ENCODE data around the gene RHEB.
A peak's percentile ranks its signal among the peaks of the same experiment; 100 is the strongest.

The RHEB gene

DNA sequence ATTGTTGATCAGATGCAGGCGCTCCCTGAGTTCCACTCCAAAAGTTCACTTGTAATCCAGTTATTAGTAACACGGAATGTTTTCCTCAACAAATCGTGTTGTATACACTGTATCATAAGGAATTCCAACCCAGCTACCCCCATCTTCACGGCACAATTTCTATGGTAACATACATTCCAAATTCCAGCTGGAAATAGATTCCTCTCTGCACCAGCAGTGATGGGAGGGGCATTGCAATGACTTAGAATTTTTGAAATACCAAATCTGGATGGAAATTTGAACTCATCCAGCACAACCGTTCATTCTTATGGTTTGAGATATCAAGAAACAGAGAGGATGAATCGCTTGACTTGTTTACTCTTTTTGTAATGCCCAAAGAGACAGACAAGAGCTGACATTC lies 38.9 kb upstream of the RHEB start:
- peak; percentile 86 for ATAC-seq
- TF ChIP-seq ZC3H10 (CRISPR knock-in tag; IDR thresholded peaks at IDR 0.05) (no peak), RARB (CRISPR knock-in tag; IDR thresholded peaks at IDR 0.05) (no peak), ISL1 (CRISPR knock-in tag; IDR thresholded peaks at IDR 0.05) (no peak), TOX (CRISPR knock-in tag; IDR thresholded peaks at IDR 0.05; ENCODE audit: borderline replicate concordance) (no peak), ESRRG (CRISPR knock-in tag; IDR thresholded peaks at IDR 0.05) (no peak)
- TF ChIP-seq, protein P1, sequence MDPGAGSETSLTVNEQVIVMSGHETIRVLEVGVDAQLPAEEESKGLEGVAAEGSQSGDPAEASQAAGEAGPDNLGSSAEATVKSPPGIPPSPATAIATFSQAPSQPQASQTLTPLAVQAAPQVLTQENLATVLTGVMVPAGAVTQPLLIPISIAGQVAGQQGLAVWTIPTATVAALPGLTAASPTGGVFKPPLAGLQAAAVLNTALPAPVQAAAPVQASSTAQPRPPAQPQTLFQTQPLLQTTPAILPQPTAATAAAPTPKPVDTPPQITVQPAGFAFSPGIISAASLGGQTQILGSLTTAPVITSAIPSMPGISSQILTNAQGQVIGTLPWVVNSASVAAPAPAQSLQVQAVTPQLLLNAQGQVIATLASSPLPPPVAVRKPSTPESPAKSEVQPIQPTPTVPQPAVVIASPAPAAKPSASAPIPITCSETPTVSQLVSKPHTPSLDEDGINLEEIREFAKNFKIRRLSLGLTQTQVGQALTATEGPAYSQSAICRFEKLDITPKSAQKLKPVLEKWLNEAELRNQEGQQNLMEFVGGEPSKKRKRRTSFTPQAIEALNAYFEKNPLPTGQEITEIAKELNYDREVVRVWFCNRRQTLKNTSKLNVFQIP (CRISPR knock-in tag; IDR thresholded peaks at IDR 0.05; ENCODE audit: borderline replicate concordance, low read depth): no peak
- TF ChIP-seq, protein P2, sequence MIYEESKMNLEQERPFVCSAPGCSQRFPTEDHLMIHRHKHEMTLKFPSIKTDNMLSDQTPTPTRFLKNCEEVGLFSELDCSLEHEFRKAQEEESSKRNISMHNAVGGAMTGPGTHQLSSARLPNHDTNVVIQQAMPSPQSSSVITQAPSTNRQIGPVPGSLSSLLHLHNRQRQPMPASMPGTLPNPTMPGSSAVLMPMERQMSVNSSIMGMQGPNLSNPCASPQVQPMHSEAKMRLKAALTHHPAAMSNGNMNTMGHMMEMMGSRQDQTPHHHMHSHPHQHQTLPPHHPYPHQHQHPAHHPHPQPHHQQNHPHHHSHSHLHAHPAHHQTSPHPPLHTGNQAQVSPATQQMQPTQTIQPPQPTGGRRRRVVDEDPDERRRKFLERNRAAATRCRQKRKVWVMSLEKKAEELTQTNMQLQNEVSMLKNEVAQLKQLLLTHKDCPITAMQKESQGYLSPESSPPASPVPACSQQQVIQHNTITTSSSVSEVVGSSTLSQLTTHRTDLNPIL (CRISPR knock-in tag; IDR thresholded peaks at IDR 0.05; ENCODE audit: low read depth): no peak

DNA sequence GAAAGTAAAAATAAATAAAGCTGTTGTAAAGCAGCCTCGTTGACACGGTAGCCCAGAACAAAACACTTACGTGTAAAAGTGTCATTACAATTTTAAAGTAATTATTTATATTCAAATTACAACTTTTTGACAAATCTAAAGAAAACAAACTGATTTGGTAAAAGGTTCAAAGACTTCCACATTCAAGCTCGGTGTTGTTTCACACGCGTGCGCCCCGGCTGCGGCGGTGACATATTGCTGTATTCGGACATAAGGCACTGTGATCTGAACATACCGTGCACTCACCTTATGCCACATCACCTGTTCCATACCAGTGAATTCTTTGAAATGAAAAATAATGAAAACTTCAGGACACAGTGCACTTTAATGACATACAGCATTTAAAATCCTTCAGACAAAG lies 36.9 kb upstream of the RHEB start:
- no peak for TF ChIP-seq ZFP3 (CRISPR knock-in tag; IDR thresholded peaks at IDR 0.05)
- TF ChIP-seq ZNF70 (CRISPR knock-in tag; IDR thresholded peaks at IDR 0.05): no peak
- no peak for TF ChIP-seq GLIS3 (CRISPR knock-in tag; IDR thresholded peaks at IDR 0.05)
- TF ChIP-seq BACH2 (CRISPR knock-in tag; IDR thresholded peaks at IDR 0.05; ENCODE audit: borderline replicate concordance): no peak
- no peak for TF ChIP-seq ZNF565 (CRISPR knock-in tag; conservative IDR thresholded peaks at IDR 0.05; ENCODE audit: low read depth)
- no peak for TF ChIP-seq PPARA (CRISPR knock-in tag; IDR thresholded peaks at IDR 0.05; ENCODE audit: borderline replicate concordance)
- no peak for TF ChIP-seq ZC3H10 (CRISPR knock-in tag; IDR thresholded peaks at IDR 0.05)
- no peak for TF ChIP-seq ISL1 (CRISPR knock-in tag; IDR thresholded peaks at IDR 0.05)
- TF ChIP-seq PATZ1 (CRISPR knock-in tag; IDR thresholded peaks at IDR 0.05; ENCODE audit: borderline replicate concordance): no peak
- TF ChIP-seq, protein P3, sequence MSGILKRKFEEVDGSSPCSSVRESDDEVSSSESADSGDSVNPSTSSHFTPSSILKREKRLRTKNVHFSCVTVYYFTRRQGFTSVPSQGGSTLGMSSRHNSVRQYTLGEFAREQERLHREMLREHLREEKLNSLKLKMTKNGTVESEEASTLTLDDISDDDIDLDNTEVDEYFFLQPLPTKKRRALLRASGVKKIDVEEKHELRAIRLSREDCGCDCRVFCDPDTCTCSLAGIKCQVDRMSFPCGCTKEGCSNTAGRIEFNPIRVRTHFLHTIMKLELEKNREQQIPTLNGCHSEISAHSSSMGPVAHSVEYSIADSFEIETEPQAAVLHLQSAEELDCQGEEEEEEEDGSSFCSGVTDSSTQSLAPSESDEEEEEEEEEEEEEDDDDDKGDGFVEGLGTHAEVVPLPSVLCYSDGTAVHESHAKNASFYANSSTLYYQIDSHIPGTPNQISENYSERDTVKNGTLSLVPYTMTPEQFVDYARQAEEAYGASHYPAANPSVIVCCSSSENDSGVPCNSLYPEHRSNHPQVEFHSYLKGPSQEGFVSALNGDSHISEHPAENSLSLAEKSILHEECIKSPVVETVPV (CRISPR knock-in tag; IDR thresholded peaks at IDR 0.05): no peak
- no peak for TF ChIP-seq SNAI2 (CRISPR knock-in tag; IDR thresholded peaks at IDR 0.05)
- TF ChIP-seq ARNTL (CRISPR knock-in tag; IDR thresholded peaks at IDR 0.05; ENCODE audit: borderline replicate concordance, low read depth): no peak
- no peak for TF ChIP-seq CSDC2 (CRISPR knock-in tag; IDR thresholded peaks at IDR 0.05)
- no peak for TF ChIP-seq ZFP30 (CRISPR knock-in tag; IDR thresholded peaks at IDR 0.05)
- TF ChIP-seq TOX (CRISPR knock-in tag; IDR thresholded peaks at IDR 0.05; ENCODE audit: borderline replicate concordance): no peak
- TF ChIP-seq RARB (CRISPR knock-in tag; IDR thresholded peaks at IDR 0.05): no peak
- no peak for TF ChIP-seq TSHZ2 (CRISPR knock-in tag; IDR thresholded peaks at IDR 0.05)
- TF ChIP-seq OSR1 (CRISPR knock-in tag; IDR thresholded peaks at IDR 0.05): no peak
- ATAC-seq: no peak

DNA sequence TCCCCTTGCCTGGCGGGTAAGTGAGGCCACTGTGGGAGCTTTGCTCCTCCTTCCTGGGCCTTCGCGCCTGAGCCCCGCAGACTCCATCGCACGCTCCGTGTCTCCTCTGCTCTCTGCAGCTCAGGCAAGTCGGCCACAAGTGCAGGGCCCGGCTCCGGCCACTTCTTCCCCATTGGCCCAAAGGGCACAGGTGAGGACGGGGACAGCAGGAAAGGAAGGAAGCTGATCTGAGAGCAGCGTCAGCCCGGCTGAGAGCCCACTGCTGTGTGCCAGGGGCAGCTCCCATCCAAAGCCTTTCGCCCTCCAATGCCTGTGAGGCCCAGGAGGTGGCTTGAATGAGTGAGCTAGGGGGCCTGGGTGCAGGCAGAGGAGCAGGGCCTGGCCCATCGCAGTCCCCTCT lies 33.7 kb upstream of the RHEB start:
- ATAC-seq: peak; percentile 7; the same call in 2 of the 3 replicates
- TF ChIP-seq RARB (CRISPR knock-in tag; IDR thresholded peaks at IDR 0.05): no peak
- TF ChIP-seq ZFP3 (CRISPR knock-in tag; IDR thresholded peaks at IDR 0.05): no peak
- TF ChIP-seq SNAI2 (CRISPR knock-in tag; IDR thresholded peaks at IDR 0.05): no peak
- no peak for TF ChIP-seq ZFP30 (CRISPR knock-in tag; IDR thresholded peaks at IDR 0.05)
- TF ChIP-seq ARNTL (CRISPR knock-in tag; IDR thresholded peaks at IDR 0.05; ENCODE audit: borderline replicate concordance, low read depth): no peak
- no peak for TF ChIP-seq TCF4 (CRISPR knock-in tag; IDR thresholded peaks at IDR 0.05; ENCODE audit: borderline replicate concordance)
